ENCODE data around the gene OR5K2. TPM values are rescaled to one million over a fixed set of nuclear protein-coding genes. Genes with fewer than 3 reads are reported as not detected.

Gene OR5K2
- total RNA-seq, 1 donor from 2014 or later, result not detected

- Mint-ChIP-seq H3K4me3 (no peak overlapping the region), H3K27me3 (peaks cover 29% of the 10 kb centered on the region), H3K4me1 (no peaks in the 10 kb centered on the region), H3K36me3 (ENCODE audit: low read depth) (peaks cover 6% of the 10 kb centered on the region), H3K9me3 (peaks cover 35% of the 10 kb centered on the region), H3K27ac (no peak overlapping the region)
- ATAC-seq (ENCODE audit: low read depth) (no peak), DNase-seq (no peak)
- intact Hi-C loops (cut with micrococcal nuclease), result loop anchor here (10.0 kb wide), 1 partner anchor 129 kb away; the partner anchor contains the start of gene OR5K4
- ChIA-PET CTCF (no interaction called here), POLR2A (no interaction called here)
- TF ChIP-seq, protein P1, sequence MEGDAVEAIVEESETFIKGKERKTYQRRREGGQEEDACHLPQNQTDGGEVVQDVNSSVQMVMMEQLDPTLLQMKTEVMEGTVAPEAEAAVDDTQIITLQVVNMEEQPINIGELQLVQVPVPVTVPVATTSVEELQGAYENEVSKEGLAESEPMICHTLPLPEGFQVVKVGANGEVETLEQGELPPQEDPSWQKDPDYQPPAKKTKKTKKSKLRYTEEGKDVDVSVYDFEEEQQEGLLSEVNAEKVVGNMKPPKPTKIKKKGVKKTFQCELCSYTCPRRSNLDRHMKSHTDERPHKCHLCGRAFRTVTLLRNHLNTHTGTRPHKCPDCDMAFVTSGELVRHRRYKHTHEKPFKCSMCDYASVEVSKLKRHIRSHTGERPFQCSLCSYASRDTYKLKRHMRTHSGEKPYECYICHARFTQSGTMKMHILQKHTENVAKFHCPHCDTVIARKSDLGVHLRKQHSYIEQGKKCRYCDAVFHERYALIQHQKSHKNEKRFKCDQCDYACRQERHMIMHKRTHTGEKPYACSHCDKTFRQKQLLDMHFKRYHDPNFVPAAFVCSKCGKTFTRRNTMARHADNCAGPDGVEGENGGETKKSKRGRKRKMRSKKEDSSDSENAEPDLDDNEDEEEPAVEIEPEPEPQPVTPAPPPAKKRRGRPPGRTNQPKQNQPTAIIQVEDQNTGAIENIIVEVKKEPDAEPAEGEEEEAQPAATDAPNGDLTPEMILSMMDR (IDR thresholded peaks at IDR 0.05), result no peak
Observed at GRCh38 chr3:98483626-98484025, 13.9 kb upstream of the OR5K2 start.

GRCh38 chr3:98500019-98500418 lies 2.5 kb downstream of the OR5K2 start:
- TF ChIP-seq, protein P1 (IDR thresholded peaks at IDR 0.05), result no peak
- no peaks in the 10 kb centered on the region for H3K4me1 Mint-ChIP-seq
- H3K9me3 Mint-ChIP-seq, result no peaks in the 10 kb centered on the region
- ChIA-PET CTCF (no interaction called here), POLR2A (no interaction called here)
- H3K27ac Mint-ChIP-seq, result no peak overlapping the region
- no peaks in the 10 kb centered on the region for H3K27me3 Mint-ChIP-seq
- ATAC-seq (ENCODE audit: low read depth), result no peak
- H3K4me3 Mint-ChIP-seq, result no peak overlapping the region
- H3K36me3 Mint-ChIP-seq (ENCODE audit: low read depth), result no peaks in the 10 kb centered on the region
- DNase-seq, result no peak
- intact Hi-C loops (cut with micrococcal nuclease), result no loop called here

DNA sequence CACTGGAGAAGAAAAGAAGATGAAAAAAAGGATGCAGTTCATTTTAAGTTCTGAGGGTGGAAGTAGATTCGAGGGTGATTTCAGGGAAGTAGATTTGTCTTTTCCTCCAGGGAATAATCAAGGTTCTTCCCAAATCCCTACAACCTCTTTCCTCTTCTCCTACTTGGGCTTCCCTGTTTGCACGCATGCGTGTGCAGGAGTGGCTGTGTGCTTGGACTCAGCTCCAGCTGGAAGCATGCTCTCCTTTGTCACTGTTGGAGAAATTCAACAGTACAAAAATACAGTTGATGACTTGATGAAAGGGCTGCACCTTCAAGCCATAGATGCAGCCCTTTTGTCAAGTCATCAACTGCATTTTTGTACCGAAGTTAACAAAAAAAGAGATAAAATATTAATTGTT lies 3.8 kb downstream of the OR5K2 start:
- Mint-ChIP-seq H3K4me1 (no peaks in the 10 kb centered on the region), H3K27ac (no peak overlapping the region), H3K27me3 (no peaks in the 10 kb centered on the region), H3K9me3 (no peaks in the 10 kb centered on the region), H3K36me3 (ENCODE audit: low read depth) (peaks cover 7% of the 10 kb centered on the region), H3K4me3 (no peak overlapping the region)
- ATAC-seq (ENCODE audit: low read depth) (no peak), DNase-seq (no peak)
- TF ChIP-seq, protein P1 (IDR thresholded peaks at IDR 0.05), result no peak
- POLR2A ChIA-PET, result no interaction called here
- CTCF ChIA-PET, result no interaction called here
- intact Hi-C loops (cut with micrococcal nuclease), result no loop called here

- Mint-ChIP-seq H3K4me1 (no peaks in the 10 kb centered on the region), H3K27ac (no peak overlapping the region), H3K4me3 (no peak overlapping the region), H3K27me3 (no peaks in the 10 kb centered on the region), H3K9me3 (no peaks in the 10 kb centered on the region), H3K36me3 (ENCODE audit: low read depth) (peaks cover 12% of the 10 kb centered on the region)
- TF ChIP-seq, protein P1 (IDR thresholded peaks at IDR 0.05), result no peak
- intact Hi-C loops (cut with micrococcal nuclease), result no loop called here
- CTCF ChIA-PET, result no interaction called here
- POLR2A ChIA-PET, result no interaction called here
- no peak for DNase-seq
- ATAC-seq (ENCODE audit: low read depth), result no peak
Observed at GRCh38 chr3:98501863-98502576, 4.5 kb downstream of the OR5K2 start.

- intact Hi-C loops (cut with micrococcal nuclease), result no loop called here
- Mint-ChIP-seq H3K27me3 (no peaks in the 10 kb centered on the region), H3K36me3 (ENCODE audit: low read depth) (peaks cover 19% of the 10 kb centered on the region), H3K4me3 (no peak overlapping the region), H3K27ac (no peak overlapping the region), H3K4me1 (no peaks in the 10 kb centered on the region), H3K9me3 (no peaks in the 10 kb centered on the region)
- no peak for DNase-seq
- POLR2A ChIA-PET, result no interaction called here
- CTCF ChIA-PET, result no interaction called here
- TF ChIP-seq, protein P1 (IDR thresholded peaks at IDR 0.05), result no peak
- ATAC-seq (ENCODE audit: low read depth), result no peak
Observed at GRCh38 chr3:98504539-98504938, 7.1 kb downstream of the OR5K2 start.
